HG03095 (cell line): Measurements from ENCODE around the gene RASAL1.

Source experiments
- ATAC-seq: cut with Tn5 transposase; IDR thresholded peaks from one replicate; pipeline ENCODE4 v1.9.1; 2021; ENCODE audit warnings: moderate library complexity; ENCODE audit not compliant: unreplicated experiment

Gene RASAL1

DNA sequence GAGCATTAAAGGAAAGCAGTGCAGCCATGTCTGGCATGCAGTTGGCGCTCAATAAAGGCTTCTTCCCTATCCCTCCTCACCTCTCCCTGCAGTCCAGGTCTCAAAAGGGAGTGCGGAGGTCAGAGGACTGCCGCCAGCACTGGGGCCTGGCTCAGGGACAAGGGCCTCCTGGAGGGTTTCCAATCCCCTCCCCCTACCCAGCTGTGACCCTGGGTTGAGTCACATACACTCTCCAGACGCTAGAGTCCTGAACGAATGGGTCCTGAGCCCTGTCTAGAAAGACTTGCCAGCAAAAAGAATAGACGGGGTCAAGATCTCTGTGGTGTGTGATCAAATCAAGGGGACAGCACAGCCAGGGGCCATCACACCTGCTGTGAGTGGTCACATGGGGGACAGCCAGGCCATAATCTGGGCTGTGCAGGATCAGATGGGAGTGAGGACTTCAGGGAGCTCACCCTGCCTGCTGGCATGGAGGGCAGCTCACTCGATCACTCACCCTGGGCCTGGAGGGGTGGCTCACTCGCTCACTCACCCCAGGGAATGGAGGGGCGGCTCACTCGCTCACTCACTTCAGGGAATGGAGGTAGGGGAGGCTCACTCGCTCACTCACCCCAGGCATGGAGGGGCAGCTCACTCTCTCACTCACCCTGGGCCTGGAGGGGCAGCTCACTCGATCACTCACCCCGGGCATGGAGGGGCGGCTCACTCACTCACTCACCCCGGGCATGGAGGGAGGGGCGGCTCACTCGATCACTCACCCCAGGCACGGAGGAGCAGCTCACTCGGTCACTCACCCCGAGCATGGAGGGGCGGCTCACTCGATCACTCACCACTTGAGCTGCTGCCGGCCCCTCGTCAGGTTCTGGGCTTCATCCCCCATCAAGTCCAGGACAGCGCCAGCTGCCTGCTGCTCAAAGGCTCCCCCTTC, 26.8 kb upstream of the RASAL1 start:
- no peak for ATAC-seq

DNA sequence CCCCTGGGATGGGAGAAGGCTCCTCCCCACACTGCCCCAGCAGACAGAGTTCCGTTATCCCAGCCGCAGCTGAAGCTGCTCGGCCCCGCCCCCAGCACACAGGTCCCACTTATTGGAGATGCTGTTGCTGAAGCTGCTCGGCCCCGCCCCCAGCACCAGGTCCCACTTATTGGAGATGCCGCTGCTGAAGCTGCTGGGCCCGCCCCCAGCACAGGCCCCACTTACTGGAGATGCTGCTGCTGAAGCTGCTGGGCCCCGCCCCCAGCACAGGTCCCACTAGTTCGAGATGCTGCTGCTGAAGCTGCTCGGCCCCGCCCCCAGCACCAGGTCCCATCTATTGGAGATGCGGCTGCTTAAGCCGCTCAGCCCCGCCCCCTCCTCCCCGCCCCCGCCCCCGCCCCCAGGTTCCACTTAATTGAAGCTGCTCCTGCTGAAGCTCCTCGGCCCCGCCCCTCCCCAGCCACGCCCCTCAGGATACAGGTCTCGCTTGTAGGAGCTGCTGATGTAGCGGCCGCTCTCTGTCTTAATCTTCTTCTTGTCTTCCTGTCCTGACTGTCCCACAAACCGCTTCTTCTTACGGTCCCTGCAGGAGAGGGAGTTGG, 26.0 kb upstream of the RASAL1 start:
- ATAC-seq = no peak

DNA sequence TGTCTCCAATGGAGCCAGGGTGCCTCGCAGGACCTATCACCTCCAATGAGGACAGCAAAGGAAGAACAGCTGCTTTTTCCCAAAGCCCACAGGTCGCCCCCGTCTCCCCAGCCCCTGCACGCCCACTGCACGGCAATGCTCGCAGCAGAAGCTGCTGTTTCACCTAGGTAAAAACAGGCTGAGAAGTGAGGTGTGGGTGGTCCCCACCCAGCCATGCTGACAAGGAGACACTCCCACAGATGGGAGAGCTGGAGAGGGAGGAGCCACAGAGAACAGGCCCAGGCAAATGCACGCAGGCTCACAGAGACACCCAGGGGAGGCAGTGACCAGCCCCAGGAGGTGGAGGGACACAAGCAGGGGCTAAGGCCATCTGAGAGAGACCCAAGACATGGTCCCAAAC, 24.4 kb upstream of the RASAL1 start:
- ATAC-seq = no peak

DNA sequence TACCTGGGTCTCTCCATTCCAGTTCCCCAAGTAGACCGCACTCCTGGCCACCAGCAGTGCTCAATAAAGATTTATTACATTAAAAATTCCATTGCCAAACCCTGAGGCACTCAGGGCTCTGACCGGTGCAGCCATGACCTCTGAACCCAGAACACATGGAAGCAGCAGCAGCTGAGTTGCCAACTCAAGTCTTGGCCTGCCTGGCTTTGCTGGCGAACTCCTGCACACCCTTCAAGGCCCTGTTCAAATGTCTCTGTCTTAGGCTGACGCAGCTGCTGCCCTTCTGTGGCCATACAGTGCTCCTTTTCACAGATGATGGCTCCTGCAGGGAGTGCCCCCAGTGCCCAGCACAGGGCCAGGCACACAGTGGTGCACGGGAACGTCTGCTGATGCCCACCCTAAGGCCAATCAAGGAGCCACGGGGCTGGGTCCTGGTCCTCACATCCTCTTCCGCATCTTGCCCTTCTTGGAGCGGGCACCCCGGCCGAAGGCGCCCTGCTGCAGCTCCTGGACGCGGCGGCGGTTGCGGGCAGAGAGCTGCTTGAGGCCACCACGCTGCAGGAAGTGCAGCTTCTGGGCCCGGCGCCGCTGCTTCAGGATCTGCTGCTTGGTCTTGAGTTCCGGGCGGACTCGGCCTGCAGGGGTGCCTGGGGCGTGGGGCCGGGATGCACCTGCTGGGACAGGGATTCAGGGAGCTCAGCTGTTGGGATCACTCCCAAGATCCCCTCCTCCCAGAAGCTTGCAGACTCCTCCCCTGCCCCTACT, 23.1 kb upstream of the RASAL1 start:
- no peak for ATAC-seq

DNA sequence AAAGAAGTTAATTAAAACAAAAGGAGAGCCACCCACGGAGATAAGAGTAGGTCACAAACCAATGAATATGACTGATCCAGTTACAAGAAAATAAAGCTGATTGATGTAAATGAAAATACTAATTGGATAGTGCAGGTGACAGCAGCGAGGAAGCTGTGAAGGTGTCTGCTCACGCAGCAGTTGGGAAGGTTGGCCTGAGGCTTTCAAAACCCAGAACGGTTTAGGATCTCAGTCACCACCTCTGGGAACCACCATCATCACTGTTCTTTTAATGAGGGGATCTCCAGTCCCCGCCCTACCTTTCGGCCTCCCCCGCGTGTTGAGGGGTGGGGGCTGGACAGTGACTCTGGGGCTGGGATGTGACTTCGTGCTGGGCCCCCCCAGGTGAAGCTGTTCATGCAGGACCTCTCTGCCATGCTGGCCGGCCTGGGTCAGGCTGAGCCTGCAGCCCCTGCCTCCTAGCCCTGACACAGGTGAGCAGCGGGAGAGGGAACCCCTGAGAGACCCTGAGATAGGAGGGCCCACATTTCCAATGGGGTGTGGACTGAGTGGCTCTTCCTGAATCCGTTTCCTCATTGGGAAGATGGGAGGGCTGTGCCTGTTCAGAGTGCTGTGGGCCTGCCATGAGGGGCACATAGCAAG, 21.8 kb upstream of the RASAL1 start:
- ATAC-seq = no peak

DNA sequence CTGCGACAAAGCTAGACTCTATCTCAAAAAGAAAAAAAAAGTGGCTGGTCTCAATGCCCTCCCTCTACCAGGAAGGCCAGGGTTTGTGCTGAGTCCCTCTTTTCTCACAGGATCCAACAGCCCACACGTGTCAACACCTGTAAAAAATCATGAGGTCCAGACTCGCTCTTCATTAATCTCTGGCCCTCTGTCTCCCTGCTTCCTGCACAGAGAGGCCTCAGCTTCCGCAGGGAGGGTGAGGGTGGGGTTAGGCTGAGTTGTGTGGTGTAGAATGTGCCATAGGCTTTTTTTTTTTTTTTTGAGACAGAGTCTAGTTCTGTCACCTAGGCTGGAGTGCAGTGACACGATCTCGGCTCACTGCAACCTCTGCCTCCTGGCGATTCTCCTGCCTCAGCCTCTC, 20.1 kb upstream of the RASAL1 start:
- no peak for ATAC-seq

DNA sequence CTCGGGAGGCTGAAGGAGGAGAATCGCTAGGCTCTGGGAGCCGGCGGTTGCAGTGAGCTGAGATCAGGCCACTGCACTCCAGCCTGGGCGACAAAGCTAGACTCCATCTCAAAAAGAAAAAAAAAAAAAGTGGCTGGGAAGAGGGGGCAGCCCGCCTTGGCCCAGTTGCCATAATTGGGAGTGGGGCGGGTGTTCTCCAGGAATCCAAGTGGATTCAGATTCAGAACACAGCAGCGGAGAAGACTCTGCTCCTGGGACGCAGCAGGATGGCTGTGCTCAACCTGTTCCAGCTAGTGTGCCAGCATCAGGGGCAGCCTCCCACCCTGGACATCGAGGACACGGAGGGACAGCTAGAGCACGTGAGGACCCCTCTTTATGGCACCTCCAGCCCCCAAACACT, 19.5 kb upstream of the RASAL1 start:
- no peak for ATAC-seq

DNA sequence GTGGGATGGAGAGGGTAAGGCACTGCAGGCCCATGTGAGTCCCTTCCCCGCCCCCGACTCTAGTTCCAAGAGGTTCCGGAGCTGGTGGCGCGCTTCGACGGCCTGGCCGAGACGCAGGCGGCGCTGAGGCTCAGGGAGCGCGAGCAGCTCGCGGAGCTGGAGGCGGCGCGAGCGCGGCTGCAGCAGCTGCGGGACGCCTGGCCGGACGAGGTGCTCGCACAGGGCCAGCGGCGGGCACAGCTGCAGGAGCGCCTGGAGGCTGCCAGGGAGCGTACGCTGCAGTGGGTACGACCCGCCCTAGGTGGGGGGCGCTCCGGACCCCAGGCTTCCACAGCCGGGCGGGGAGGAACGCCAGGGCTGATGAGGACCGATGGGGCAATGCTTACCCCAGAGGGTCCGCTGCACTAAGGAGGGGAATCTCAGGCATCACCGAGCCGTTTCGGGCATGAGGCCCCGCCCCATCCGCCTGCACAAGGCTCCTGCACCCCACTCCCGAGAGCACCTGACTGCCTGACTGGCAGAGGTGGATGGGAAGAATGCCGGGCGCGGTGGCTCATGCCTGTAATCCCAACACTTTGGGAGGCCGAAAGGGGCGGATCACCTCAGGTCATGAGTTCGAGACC, 18.9 kb upstream of the RASAL1 start:
- no peak for ATAC-seq

DNA sequence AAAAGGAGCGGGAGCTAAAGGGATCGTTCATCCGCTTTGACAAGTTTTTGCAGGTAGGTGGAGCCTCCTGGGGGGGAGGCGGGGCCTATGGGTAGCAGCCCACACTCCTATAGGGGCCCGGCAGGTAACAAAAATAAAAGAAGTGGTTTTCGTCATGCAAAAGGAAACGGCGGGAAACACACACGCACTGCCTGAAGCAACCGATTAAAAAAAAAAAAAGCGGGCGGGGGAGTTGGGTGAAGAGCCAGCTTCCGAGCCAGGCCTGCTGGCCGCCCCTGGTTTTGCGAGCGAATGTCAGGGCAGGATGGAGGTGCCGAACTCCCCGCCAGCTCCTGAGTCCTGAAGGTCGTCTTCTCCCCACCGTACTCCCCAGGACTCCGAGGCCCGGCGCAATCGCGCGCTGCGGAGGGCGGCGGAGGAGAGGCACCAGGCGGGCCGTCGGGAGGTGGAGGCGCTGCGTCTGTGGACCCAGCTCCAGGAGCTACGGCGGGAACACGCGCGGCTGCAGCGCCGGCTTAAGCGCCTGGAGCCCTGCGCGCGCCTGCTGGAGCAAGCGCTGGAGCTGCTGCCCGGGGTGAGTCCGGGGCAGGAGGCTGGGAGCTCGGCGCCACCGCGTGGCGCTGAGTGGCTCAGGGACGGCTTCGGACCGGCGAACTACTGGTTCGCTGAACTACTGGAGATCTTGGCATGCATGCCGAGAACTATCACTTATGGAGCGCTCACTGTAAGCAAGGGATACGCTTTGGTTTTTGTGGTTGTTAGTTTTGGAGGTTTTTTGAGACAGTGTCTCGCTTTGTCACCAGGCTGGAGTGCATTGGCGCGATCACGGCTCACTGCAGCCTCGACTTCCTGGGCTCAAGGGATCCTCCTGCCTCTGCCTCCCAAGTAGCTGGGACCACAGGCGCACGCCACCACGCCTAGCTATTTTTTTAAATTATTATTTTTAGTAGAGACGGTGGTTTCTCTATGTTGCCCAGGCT, 17.6 kb upstream of the RASAL1 start:
- ATAC-seq = peak; percentile 62

DNA sequence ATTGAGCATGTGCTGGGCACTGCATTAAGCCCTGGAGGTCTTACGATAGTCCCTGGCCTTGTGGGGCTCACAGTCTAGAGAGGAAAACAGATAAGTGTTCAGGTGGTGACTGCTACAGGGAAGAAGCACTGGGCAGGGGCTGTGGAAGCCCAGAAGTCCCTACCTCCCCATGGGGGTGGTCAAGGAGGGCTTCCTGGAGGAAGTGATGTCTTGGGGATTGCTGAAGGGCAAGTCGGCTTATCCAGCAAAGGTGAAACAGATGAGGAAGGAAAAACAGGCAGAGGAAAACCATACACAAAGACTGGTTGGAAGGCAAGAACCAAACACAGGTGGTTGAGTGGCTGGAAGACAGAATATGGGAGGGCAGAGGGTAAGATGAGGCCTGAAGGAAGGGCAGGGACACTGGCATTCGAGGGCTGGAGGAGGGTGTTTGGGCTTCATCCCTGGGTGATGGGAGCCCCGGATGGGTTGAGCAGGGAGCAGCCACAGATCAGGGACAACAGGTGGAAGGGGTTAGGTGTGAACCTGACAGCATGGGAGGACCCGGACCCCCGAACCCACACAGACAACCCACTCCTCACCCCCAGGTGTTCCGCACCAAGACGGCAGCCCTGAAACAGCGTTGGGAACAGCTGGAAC, 16.8 kb upstream of the RASAL1 start:
- ATAC-seq = no peak

DNA sequence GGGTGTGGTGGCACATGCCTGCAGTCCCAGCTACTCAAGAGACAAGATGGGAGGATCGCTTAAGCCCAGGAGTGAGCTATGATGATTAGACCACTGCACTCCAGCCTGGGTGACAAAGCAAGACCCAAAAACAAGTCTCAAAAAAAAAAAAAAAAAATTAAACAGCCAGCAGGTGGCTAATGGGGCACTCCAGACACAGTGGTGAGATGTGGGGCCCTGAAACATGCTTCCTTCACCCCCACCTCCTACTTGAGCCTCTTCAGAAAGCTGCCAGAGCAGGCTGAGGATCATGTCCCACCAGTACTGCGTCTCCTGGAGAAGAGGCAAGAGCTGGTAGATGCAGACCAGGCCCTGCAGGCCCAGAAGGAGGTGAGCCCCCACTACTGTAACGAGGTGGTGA, 16.1 kb upstream of the RASAL1 start:
- ATAC-seq = no peak

DNA sequence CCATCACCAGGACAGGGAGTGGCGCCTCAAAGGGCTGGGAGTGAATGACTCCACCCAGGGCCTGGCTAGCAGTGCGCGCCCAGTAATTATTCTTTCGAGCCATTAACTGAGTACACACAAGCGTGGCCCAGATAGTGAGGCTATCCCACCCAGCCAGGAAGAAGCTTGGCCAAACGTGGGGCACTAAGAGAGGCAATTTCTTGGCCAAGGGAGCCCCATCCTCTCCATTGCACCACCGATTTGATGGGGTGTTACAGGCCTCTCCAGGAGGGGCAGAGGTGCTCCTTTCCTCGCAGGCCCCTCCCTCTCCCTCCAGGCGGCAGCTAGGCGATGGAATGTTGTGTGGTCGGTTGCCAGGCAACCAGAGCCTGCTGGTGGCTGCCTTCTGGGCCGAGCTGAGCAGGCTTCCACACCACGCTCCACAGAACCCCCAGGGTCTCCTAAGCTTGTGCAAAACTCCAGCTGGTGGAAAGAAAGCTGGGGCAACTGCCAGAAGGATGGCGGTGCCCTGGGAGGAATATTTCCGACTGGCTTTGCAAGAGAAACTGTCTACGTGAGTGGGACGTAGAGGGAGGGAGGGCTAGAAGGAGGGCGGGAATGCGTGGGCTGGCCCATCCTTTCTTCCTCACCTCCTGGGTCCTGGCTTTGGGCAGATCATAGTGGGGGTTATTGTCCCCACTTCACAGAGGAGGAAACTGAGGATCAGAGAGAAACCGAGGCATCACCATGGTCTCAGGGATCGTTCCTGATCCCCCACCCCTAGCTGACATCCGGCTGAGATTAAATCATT, 14.0 kb upstream of the RASAL1 start, which contains the start of gene CFAP73:
Gene CFAP73, plus strand, starts transcription at position 364 of the 790 bp plus-strand sequence. Its CDS starts 134 bp downstream, at position 498.
- ATAC-seq = no peak

DNA sequence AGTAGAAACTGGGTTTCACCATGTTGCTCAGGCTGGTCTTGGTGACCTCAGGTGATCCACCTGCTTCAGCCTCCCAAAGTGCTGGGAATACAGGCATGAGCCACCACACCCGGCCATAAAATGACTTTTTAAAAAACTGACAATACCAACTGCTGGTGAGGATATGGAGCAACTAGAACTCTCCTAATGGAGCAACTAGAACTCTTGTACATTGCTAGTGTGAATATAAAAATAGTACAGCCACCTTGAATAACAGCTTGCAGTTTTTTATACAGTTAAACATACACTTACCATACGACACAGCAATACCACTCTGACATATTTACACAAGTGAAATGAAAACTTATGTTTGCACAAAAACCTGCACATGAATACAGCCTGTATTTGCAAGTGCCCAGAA, 11.4 kb upstream of the RASAL1 start:
- ATAC-seq = no peak

DNA sequence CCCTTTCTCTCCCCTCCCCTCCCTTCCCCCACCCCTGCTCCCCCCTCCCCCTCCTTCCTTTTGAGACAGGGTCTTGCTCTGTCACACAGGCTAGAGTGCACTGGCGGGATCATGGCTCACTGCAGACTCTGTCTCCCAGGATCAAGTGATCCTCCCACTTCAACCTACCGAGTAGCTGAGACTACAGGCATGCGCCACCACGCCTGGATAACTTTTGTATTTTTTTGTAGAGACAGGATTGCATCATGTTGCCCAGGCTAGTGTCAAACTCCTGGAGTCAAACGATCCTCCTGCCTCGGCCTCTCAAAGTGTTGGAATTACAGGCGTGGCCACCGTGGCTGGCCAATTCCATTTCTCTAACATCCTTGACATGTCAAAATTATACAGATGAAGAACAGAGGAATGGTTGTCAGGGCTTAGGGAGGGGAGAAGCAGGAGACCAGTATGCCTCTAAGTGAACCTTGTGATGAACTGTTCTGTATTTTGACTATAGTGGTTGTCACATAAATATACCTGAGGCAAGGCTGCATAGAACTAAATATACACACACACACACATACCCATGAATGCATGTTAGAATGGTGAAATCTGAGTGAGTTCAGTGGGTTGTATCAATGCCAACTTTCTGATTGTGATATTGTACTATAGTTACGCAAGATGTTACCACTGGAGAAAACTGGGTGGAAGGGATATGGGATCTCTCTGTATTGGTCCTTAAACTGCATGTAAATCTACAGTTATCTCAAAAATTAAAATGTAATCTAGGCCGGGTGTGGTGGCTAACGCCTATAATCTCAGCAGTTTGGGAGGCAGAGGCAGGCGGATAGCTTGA, 10.4 kb upstream of the RASAL1 start:
- ATAC-seq = no peak

DNA sequence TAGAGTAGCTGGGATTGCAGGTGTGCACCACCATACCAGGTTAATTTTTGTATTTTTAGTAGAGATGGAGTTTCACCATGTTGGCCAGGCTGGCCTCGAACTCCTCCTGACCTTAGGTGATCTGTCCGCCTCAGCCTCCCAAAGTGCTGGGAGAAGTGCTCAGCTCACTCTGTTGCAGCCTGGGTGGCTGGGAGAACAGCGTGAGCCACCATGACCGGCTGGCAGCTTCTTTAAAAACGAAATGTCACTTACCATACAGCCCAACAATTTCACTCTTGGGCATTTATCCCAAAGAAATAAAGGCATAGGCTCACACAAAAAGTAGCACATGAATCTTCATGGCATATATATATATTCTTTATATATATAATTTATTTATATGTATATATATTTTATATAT, 9.2 kb upstream of the RASAL1 start:
- no peak for ATAC-seq

DNA sequence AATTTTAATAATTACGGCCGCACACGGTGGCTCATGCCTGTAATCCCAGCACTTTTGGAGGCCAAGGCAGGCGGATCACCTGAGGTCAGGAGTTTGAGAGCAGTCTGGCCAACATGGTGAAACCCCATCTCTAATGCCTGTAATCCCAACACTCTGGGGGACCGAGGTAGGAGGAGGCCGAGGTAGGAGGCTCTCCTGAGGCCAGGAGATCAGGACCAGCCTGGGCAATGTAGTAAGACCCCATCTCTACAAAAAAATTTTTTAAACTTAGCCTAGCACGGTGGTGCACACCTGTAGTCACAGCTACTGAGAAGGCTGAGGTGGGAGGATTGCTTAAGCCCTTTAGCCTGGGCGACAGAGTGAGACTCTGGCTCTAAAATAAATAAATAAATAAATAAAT, 8.4 kb upstream of the RASAL1 start:
- ATAC-seq = no peak

DNA sequence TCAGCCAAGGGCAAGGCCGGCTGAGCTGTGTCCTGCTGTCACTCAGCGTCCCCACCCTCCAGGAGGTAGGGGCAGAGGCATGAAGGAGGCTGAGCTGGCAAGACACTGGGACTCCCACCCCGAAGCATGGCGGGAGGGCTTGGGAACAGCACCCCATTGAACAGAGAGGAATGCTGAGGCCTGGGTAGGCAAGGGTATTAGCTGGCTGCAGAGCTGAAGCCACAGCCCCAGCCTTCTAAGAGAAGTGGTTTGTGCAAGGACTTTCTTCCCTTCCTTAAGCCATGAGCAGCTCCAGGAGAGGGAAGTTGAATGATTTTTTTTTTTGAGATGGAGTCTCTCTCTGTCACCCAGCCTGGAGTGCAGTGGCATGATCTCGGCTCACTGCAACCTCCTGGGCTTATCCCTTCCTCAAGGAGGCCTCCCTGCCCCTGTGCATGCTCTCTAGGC, 7.3 kb upstream of the RASAL1 start:
- no peak for ATAC-seq
